ENCODE results near the gene AFG1L.
"Not testable (repeated sequence)": the region's sequence is repeated elsewhere in the genome, so short reads cannot be mapped to it uniquely, and the experiment has no call there.

The AFG1L gene

DNA sequence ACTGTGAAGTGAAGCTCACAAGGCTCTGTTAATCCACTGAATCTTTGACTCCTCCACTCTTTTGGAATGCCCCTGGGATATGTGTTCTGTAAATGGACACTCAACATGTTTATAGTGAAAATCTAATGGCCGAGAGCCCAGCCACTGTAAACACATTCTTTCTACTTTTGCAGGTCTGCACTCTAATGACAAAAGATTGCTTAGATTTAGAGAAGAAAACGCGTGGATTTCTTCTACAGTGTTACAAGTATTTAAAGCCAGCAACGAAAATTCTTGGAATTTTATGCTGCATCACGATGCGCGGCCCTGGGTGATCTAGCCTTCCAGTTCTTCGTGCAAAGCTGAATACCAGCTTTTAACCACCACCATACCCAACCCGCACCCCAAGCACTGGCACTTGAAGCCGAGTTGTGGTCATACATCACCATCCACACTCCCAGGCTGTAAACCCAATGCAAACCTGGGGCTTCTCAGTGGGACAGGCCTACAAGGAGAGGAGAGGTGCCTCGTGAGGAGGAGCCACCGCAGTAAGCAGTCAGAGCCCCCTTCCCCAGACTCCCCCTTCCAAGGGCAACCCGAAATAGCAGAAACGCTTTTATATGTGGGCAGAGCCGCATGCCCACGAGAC is 262.1 kb downstream of the AFG1L start:
- no peak for DNase-seq (ENCODE audit: low read depth in 3 of 3)

DNA sequence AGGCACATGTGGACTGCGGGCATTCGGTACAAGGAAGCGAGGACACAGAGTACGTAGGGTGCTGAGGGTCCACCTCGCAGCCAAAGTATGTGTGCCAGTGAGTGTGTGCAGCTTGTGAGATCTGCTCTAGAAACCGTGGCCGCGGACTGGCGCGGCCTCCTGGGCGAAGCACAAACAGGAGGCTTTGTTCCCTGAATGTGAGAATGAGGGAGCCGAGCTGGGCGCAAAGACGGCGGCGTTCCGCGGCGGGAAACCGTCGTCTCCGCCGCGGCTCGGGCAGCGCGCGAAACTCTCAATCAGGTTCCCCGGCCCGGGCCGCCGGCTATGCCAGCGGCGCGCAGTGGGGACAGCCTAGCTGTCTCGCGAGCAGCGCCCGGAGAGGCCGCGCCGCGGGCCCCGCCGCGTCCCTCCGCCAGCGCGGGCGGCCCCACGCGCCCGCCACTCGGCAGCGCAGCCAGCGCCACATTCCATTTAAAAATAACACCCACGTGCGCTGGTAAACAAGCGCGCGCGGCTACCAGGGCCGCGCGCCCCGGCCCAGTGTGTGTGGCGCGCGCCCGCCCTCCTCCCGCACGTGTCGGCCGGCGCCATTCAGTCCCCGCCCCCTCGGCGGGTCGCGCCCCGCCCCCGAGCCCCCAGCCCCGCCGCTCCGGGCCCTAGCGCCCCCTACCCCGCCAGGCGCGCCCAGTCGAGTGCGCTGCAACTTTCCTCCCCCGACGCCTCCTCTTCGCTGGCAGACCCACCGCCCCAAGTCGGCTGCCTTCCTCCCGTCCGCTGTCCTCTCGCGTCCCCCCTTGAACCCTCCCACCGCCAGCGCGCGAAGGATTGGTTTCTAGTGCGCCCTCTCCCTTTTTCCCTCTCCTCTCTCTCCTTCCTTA is 262.9 kb downstream of the AFG1L start:
- peak; percentile 37 to 65 (median 38) for DNase-seq (ENCODE audit: low read depth in 3 of 3)

DNA sequence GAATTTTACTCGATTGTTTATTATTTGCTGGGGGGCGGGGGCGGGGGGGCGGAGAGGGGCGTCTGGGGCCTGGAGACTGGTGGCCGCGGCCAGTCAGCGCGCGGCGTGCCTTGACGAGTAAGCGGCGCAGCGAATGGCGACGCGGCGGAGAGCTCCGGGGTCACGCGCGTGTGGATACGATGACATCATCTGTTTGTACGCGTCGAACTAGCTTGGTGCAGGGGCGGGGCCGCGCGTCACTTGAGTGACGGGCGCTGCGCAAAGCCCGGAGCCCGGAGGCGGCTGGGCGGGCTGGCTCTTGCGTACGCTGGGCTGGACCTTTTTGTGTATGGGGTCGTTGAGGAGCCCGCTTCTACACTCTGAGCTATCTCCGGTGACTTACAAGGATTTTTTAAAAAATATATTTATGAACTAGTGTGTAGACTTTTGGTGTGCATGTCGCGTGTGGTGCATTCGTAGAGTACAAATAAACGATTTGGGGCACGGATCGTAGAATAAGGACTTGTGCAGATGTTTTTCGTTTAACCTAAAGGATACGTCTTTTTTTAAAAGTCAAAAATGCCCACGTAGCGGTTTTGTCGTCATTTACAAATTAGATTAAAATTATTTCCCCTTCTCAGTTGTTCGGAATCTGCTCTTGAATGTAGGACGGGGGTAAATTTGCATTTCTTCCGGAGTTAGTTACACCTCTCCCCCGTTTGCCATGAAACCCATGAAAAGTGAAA is 263.7 kb downstream of the AFG1L start:
- peak; percentile 89 to 93 (median 91) for DNase-seq (ENCODE audit: low read depth in 3 of 3)

DNA sequence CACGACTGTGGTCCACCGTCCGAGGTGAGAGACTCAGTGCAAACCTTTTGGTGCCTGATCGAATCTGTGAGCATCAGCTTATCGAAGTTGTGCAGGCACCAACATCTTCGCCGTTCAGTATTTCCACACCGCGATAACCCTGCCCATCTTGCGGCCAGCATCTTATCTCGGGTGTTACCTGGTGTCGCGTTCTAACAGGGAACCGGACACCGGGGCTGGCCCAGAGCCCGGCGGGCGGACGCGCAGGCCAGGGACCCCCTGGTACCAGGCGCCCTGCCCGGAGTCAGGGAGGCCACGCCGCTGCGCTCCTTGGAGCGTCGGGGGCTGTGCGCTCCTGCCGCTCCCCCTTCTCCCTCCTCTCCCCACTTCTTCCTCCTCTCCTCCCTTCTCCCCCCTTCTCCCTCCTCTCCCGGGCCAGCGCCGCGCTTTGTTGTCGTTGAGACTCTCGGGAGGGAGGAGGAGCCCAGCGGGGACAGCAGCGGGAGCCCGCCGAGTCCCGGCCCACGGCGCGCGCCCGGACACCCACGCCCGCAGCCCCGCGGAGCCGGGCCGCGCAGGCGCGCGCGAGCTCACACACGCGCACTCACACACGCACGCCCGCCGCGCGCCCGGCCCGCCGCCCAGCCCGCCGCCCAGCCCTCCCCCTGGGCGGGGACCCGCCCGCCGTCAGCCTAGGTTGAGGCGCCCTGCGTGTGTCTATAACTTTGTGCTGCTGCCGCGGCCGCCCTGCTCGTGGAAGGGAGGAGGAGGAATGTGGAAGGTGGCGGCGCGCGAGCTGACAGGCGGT is 264.4 kb downstream of the AFG1L start:
- DNase-seq (ENCODE audit: low read depth in 3 of 3), result peak; percentile 66 to 68 (median 66)

DNA sequence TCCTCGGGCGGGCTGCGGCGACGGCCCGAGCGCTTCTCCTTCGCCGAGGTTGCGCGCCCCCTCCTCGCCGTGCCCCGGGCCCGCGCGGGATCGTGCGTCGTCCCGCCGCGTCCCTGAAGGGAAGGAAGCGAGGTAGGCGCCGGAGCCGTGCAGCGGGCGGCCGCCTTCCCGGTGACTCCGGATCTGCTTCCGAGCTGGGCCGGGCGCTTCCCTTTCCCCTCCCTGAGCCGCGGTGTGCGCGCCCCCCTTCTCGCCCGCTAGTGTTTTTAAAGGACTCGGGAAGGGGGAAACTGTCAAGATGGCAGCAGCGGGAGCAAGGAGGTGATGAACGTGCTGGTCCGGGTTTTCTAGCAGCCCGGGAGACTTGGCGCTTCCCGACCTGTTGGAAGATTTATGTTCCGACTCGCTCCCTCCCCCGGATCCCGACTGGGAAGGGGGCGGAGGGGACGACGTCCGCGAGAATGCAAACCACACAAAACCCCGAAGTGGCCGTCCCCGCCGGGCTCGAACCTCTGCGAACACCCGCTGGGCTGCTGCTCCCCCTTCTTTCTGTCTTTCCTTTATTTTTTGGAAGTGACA is 265.1 kb downstream of the AFG1L start:
- DNase-seq (ENCODE audit: low read depth in 3 of 3), result no peak

DNA sequence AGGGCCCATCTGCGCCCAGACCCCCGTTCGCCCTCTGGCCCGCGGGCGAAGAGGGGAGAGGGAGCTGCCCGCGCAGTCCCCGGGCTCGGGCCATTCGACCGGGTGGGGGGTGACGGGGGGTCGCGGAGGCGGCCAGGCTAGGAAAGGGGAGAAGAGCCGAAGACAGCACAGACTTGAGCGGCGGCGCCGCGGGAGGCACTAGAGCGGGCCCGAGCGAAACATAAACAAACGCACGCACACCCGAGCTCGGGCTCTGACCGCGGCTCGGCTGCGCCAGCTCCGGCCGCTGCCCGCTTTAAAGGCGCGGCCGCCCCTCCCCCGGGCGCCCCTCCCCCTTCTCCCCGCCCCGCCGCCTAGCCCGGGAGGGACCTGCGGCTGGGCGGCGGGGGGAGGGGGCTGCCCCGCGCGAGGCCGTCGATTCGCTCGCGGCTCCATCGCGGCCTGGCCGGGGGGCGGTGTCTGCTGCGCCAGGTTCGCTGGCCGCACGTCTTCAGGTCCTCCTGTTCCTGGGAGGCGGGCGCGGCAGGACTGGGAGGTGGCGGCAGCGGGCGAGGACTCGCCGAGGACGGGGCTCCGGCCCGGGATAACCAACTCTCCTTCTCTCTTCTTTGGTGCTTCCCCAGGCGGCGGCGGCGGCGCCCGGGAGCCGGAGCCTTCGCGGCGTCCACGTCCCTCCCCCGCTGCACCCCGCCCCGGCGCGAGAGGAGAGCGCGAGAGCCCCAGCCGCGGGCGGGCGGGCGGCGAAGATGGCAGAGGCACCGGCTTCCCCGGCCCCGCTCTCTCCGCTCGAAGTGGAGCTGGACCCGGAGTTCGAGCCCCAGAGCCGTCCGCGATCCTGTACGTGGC is 265.8 kb downstream of the AFG1L start, which contains the start of gene FOXO3:
Gene FOXO3 (plus strand): TSS at position 455 of the 846 bp plus-strand sequence. CDS start 292 bp downstream, at position 747.
- DNase-seq (ENCODE audit: low read depth in 3 of 3), result no peak

DNA sequence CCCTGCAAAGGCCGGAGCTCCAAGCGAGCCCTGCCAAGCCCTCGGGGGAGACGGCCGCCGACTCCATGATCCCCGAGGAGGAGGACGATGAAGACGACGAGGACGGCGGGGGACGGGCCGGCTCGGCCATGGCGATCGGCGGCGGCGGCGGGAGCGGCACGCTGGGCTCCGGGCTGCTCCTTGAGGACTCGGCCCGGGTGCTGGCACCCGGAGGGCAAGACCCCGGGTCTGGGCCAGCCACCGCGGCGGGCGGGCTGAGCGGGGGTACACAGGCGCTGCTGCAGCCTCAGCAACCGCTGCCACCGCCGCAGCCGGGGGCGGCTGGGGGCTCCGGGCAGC is 266.4 kb downstream of the AFG1L start:
- not testable (repeated sequence) for DNase-seq (ENCODE audit: low read depth in 3 of 3)

DNA sequence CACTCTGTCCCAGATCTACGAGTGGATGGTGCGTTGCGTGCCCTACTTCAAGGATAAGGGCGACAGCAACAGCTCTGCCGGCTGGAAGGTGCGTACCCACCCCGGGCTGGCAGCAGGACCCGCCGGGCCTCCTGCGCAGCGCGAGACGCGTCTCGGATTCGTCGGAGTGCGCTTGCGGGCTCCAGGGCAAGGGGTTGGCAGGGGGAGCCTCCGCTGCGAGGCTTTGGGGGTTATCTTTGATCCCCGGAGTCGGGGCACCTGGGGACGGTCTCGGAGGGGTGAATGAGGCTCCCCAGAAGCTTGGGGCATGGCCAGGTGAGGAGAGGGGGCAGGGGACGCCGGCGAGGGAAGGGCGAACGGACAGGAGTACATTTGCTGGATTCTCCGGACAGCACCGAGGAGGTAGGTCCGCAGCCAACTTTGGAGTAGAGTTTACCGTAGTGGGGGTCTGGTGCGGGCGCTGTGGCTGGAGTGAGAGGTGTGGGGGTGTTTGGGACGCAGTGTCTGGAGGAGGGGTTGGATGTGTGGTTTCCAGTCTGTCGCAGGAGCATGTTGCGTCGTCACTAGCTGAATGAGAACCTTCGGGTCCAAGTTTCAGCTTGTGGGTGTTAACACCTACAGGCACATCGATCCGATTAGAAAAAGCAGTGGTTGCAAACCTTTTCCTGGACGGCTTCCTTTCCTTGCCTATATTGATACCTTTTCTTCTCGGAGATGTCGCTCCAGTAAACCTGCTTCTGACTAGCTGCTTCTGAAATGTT is 267.1 kb downstream of the AFG1L start:
- DNase-seq (ENCODE audit: low read depth in 3 of 3), result no peak

DNA sequence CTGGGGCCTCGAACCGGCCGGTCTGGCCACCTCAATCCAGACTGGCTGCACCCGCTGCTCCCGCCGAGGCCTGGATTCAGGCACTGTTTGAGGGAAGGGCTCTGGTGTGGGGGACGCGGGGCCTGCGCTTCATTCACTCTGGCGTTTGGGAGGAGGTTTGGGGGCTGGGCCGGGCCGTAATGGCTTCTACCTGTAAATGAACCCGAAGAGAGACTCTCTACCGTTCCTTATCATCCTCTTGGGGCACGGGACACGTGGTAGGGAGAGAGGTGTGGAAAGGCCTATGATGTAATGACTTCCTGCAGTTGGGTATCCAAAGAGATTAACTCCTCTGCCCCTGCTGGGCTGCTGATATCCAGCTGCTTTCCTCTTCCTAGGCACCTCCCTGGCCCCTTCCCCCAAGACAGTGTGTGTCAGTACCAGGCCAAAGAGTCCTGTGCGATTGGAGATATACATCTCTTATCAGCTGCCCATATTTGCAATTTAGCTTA is 267.7 kb downstream of the AFG1L start:
- DNase-seq (ENCODE audit: low read depth in 3 of 3), result no peak

DNA sequence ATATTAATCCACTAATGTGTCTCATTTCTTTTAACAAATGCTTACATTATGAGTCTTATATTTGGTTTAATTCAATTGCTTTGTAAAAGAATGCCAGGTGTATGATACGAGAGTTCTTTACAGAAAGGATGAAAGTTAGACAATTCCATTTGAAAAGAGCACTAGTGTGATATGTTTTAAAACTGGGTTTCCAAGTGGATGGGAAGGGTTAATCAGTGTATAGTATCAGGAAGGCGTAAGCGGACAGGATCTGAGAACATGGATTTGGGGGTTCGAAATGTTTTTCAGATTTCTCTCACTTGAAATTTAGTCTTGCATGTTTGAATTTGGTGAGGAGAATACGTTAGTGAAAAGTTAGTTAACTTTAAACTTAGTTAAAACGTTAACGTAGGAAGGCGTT is 268.4 kb downstream of the AFG1L start:
- no peak for DNase-seq (ENCODE audit: low read depth in 3 of 3)

DNA sequence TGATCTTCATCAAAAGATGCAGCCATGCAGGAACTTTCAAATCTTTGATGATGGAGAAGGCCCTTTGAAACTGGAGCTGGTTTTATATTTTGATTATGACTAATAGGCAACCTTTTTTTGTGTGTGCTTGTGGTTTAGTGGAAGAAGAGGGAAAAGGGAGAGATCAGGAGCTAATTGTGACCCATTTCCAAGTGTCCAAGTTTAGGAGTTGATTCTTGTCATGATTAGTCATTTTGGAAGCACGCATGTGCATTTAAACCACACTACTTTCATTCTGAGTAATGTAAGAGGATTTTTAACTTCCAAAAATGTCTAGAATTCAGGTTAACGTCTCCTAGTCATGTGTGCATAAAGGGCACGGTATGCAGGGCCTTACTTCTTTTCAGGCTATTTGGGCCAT is 269.3 kb downstream of the AFG1L start:
- no peak for DNase-seq (ENCODE audit: low read depth in 3 of 3)

DNA sequence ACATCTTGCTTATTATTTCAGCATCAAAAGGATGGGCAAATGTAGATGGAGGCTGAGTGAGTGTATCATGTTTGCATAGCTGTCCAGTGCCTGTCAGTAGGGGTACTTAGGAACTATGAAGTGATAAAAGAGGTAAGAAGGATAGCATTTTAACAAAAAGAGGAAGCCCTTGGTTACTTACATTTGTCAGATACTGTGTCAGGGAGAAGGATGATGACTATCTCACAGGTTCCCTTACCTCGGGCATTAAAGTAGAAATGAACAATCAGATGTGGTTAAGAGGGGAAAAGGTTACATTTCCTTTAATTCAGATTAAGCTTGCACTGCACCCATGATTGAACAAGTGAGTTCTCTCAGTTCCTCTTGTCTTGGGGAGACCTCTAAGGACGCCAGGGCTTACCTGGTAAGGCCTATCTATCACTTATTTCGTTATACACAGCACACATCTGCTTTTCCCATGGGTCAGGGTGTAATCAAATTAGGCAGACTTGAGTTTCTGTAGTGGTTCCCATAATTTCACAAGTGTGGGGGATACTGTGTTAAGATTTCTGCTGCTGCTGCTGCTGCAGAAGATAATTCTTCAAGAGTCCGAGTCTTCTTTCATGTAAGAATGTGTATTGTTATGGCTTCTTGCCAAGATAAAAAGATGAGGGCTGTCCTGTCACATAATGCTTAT is 270.4 kb downstream of the AFG1L start:
- DNase-seq (ENCODE audit: low read depth in 3 of 3), result no peak

DNA sequence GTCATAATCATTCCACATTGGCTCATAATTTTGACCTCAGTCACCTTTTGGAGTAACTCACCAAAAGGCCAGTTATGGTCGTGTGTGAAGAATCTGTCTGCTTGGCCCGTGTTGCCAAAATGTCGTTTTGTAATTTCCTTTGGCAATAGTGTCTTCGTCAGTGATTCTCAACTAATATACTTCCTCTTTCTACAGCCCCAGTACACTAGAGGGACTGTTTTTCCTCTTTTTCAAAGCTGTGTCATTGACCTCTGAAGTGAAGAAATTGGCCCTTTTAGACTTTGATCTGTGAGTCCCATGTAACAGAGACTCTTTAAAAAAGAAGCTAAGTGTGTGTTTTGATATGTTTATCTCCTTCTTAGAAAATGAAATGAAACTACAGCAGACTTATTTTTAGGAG is 271.0 kb downstream of the AFG1L start:
- DNase-seq (ENCODE audit: low read depth in 3 of 3), result no peak

DNA sequence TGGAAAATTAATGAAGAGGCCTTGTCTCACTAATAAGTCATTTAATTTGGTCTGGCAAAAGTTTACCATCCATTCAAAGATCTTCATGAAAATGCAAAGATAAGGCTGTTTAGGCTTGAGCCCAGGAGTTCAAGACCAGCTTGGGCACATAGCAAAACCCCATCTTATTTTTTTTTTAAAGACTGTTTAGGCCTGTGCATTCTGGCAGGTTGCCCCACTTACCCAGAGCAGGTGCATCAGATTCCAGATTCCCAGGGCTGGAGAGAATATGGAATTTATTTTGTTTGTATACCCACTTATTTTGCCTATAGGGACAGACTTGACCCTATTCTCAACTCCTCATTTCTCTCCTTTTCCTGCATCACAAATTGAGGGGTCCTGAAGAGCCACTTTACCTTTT is 271.6 kb downstream of the AFG1L start:
- DNase-seq (ENCODE audit: low read depth in 3 of 3), result no peak

DNA sequence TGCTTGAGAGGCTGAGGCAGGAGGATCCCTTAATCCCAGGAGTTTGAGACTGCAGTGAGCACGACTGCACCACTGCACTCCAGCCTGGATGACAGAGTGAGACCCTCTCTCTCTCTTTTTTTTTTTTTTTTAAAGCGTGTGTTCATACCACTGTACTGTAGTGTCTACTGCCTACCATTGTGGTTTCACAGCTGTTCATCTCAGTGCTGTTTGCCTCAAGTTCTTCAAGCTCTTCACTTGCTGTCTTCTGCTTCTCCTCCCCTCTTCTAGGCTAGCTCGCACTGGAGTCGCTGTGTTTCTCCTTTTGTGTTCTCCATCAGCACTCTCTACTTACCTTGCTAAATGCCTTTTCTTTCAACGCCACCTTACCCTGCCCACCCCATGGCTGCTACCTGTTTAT is 273.2 kb downstream of the AFG1L start:
- no peak for DNase-seq (ENCODE audit: low read depth in 3 of 3)

DNA sequence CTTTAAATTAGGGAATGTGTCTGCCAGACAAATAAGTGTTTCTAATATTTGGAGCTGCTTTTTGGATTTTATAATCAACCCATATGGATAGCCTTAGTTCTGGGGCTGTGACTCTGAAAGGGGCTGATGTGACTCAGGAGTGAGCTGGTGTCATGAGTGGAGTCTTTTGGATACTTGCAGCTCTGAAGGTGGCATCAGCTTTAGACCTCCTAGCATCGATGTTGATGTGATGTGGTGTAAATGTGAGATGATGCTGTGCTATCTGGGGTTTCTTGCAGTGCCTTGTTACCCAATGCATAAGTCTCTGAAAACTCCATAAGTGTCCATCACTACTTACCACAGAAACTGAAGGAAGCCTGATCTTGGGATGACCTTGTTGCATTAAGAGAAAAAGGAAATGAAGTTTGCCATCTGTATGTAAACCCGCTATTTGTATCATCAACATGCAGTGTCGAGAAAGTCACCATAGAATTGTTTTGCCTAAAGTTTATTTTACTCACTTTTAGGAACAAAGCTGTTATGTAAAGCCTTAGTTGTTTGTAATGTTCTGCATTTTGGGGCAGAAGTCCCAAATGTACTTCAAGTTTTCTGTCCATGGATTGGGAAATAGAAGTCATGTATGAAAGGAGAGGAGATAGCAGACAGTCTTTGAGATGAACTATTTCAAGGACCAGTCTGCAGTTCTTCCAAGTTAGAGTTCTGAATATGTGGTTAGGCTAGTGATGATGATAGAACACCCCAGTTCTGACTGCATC is 273.9 kb downstream of the AFG1L start:
- no peak for DNase-seq (ENCODE audit: low read depth in 3 of 3)

DNA sequence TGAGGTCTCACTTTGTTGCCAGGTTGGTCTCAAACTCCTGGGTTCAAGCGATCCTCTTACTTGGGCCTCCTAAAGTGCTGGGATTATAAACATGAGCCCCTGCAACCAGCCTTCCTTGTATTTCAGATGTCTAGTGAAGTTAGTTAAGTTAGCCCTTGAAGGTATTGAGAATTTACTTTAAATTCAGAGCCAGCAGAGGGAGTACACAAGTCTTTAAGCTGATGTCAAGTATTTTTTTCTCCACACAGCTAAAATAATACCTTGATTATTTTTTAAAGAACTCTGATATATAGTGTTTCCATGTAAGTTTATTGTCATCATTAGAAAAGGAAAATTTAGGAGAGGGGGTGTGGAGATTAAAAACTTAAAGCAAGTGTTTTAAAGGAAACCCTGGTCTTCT is 275.7 kb downstream of the AFG1L start:
- DNase-seq (ENCODE audit: low read depth in 3 of 3), result no peak

DNA sequence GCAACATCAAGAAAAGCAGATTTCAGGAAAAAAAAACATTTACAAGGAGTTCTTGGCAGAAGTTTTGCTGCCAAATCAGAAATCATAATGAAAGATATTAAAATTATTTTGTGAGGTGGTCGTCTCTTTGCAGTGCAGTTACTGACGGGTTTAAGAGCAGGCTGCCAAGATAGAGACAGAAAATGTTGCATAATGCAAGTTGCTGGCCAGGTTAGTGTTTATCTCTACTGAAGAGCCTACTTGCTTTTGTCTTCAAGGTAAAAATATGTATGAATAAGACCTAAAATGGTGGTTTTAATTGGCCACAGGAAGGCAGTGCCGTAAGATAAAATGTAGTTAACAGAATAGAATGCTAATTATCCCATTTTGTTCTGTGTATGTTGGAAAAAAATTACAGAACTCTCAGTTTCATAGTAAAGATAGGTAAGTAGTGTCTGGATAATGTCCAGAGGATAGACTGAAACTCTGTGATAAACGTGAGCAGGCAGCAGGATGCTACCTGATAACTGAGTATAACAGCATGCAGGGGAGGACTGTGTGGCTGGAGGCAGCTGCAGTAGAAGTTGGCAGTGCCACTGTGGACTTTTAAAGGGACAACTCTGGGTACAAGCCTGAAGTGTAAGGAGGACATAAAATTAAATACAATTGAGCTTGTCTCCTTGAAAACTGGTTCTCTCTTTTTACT is 279.7 kb downstream of the AFG1L start:
- DNase-seq (ENCODE audit: low read depth in 3 of 3), result no peak

Data from stimulated activated CD4-positive, alpha-beta T cell treated with anti-CD3 and anti-CD28 coated beads, TNF-alpha, amount 100 ng/mL, for 48 hours (primary cell).